HepG2 (cell line): ENCODE data around the gene STS. TPM values are rescaled to one million over a fixed set of nuclear protein-coding genes. Genes with fewer than 3 reads are reported as not detected.

Source experiments
- ATAC-seq: fragments of 200-7000 bp; cut with Tn5 transposase; 3 replicates; pipeline ENCODE4 v1.9.1; 2020; ENCODE audit warnings: mild to moderate bottlenecking, moderate library complexity
- BruUV-seq: library from RNA; stranded (reverse); fragments of 400-500 nt; replicated peaks from 2 replicates; lab custom pipeline; 2021; lab: Mats Ljungman, UMichigan
- CTCF ChIA-PET: fragments of 300-600 bp; formaldehyde crosslinking; extraction: SDS; loops from one replicate; lab custom pipeline; 2021; ENCODE audit warnings: low total read pairs, inconsistent platforms, low intra/inter-chr PET ratio; lab: Yijun Ruan, JAX
- POLR2A ChIA-PET: fragments of 350-600 bp; sonication (Branson Sonifier 250); formaldehyde crosslinking; loops from one replicate; lab custom pipeline; 2020; ENCODE audit warnings: antibody characterized with exemption, inconsistent platforms; lab: Yijun Ruan, JAX
- DNase-seq: peaks from one replicate; pipeline ENCODE4 v3.0.0-alpha.2; 2015; ENCODE audit warnings: low spot score
- FAIRE-seq: peaks from 3 replicates; lab custom pipeline; 2011; peaks lifted over from hg19 to GRCh38; lab: Jason Lieb, UNC
- H2AFZ ChIP-seq: one replicate; pipeline ENCODE4 v1.6.1; 2011; ENCODE audit warnings: low read length, inconsistent platforms
- H3K27ac ChIP-seq: fragments of 300-600 bp; 3 replicates; pipeline ENCODE4 v1.8.0; 2011; ENCODE audit warnings: mixed run types, mild to moderate bottlenecking, mixed read lengths, low read length, inconsistent platforms; ENCODE audit not compliant: insufficient read depth; ENCODE audit errors: extremely low read length
- H3K27me3 ChIP-seq, 2 experiments: fragments of 200-600 bp in 1 of 2; 2 replicates in 1 of 2; 3 replicates in 1 of 2; pipeline versions ENCODE4 v1.6.0 to v1.8.0; 2011; ENCODE audit warnings: low read length in 2 of 2, mild to moderate bottlenecking in 2 of 2, moderate library complexity in 2 of 2, inconsistent platforms in 1 of 2; ENCODE audit not compliant: insufficient read depth in 2 of 2, control insufficient read depth in 1 of 2
- H3K36me3 ChIP-seq, 2 experiments: fragments of 200-600 bp in 1 of 2; replicated peaks in 1 of 2; 2 replicates in 1 of 2; 3 replicates in 1 of 2; pipeline versions ENCODE4 v1.5.1 to v1.8.0; 2011; ENCODE audit warnings: low read length in 2 of 2, inconsistent platforms in 1 of 2; ENCODE audit not compliant: insufficient read depth in 2 of 2, control insufficient read depth in 1 of 2
- H3K4me1 ChIP-seq: 2 replicates; pipeline ENCODE4 v1.5.1; 2012; ENCODE audit warnings: low read length, inconsistent platforms; ENCODE audit not compliant: insufficient read depth
- H3K4me2 ChIP-seq: 2 replicates; pipeline ENCODE4 v1.6.0; 2011; ENCODE audit warnings: low read depth, low read length, inconsistent platforms
- H3K4me3 ChIP-seq, 3 experiments: fragments of 200-600 bp in 1 of 3; sonication (generic), shearing (Covaris generic) in 1 of 3; replicated peaks in 1 of 3; 2 replicates each; pipeline ENCODE4 v1.5.1; 2011 to 2016; ENCODE audit warnings: low read length in 3 of 3, inconsistent platforms in 2 of 3, low read depth in 2 of 3, mild to moderate bottlenecking in 2 of 3, control low read depth in 1 of 3, mixed read lengths in 1 of 3; ENCODE audit not compliant: insufficient read depth in 1 of 3
- H3K79me2 ChIP-seq: one replicate; pipeline ENCODE4 v1.6.1; 2011; ENCODE audit warnings: low read length, inconsistent platforms; ENCODE audit not compliant: insufficient read depth
- H3K9ac ChIP-seq: 2 replicates; pipeline ENCODE4 v1.6.0; 2011; ENCODE audit warnings: mild to moderate bottlenecking, low read depth, low read length, inconsistent platforms; ENCODE audit not compliant: insufficient read depth
- H3K9me3 ChIP-seq: 2 replicates; pipeline ENCODE4 v1.5.1; 2012; ENCODE audit warnings: mild to moderate bottlenecking, low read length
- H4K20me1 ChIP-seq: 2 replicates; pipeline ENCODE4 v1.6.0; 2011; ENCODE audit warnings: inconsistent platforms, mild to moderate bottlenecking, low read length, moderate library complexity; ENCODE audit not compliant: insufficient read depth
- ATRX ChIP-seq: sonication (generic); formaldehyde crosslinking; IDR thresholded peaks from 2 replicates; pipeline ENCODE4 v1.4.0; 2020; ENCODE audit warnings: missing genetic modification reagents, borderline replicate concordance
- CBX2 ChIP-seq, 2 experiments: fragments of 200-600 bp in 1 of 2; sonication (generic); formaldehyde crosslinking in 1 of 2; IDR thresholded peaks; 2 replicates each; pipeline versions ENCODE4 v1.7.0 to v1.8.1; 2018 to 2022; ENCODE audit warnings: low read depth in 2 of 2, low read length in 1 of 2, mild to moderate bottlenecking in 1 of 2, missing genetic modification reagents in 1 of 2
- FOSL1 ChIP-seq: sonication (generic); formaldehyde crosslinking; IDR thresholded peaks from 2 replicates; pipeline ENCODE4 v1.9.0; 2021; ENCODE audit warnings: missing genetic modification reagents, borderline replicate concordance
- MBD4 ChIP-seq: IDR thresholded peaks from 2 replicates; pipeline ENCODE4 v1.6.1; 2012; ENCODE audit warnings: low read length, inconsistent platforms, borderline replicate concordance
- NFKBIZ ChIP-seq: IDR thresholded peaks from 2 replicates; pipeline ENCODE4 v1.6.1; 2018; ENCODE audit warnings: missing genetic modification reagents, missing compliant biosample characterization
- NONO ChIP-seq, 2 experiments: fragments of 450-650 bp in 1 of 2; sonication (generic) in 1 of 2; formaldehyde crosslinking in 1 of 2; IDR thresholded peaks in 1 of 2; conservative IDR thresholded peaks in 1 of 2; 2 replicates each; pipeline versions ENCODE4 v1.6.1 to v1.8.0; 2017 to 2022; ENCODE audit warnings: mild to moderate bottlenecking in 1 of 2, missing genetic modification reagents in 1 of 2, moderate library complexity in 1 of 2
- PTBP1 ChIP-seq: fragments of 200-400 bp; formaldehyde crosslinking; IDR thresholded peaks from 2 replicates; pipeline ENCODE4 v1.6.1; 2018; ENCODE audit warnings: low read length, low read depth; ENCODE audit not compliant: poor library complexity, severe bottlenecking
- RARA ChIP-seq: IDR thresholded peaks from 2 replicates; pipeline ENCODE4 v1.6.1; 2016; ENCODE audit warnings: missing genetic modification reagents, missing compliant biosample characterization
- SOX6 ChIP-seq, 2 experiments: fragments of 450-650 bp in 1 of 2; sonication (generic) in 1 of 2; formaldehyde crosslinking in 1 of 2; IDR thresholded peaks; 2 replicates each; pipeline versions ENCODE4 v1.4.0 to v1.6.1; 2017 to 2020; ENCODE audit warnings: antibody characterized with exemption in 1 of 2, mild to moderate bottlenecking in 1 of 2, missing genetic modification reagents in 1 of 2
- TEAD3 ChIP-seq: optimal IDR thresholded peaks from 2 replicates; pipeline ENCODE3; 2016; ENCODE audit warnings: borderline replicate concordance
- YEATS4 ChIP-seq: sonication (generic); formaldehyde crosslinking; IDR thresholded peaks from 2 replicates; pipeline ENCODE4 v1.4.0; 2020; ENCODE audit warnings: missing genetic modification reagents, borderline replicate concordance
- ZFP82 ChIP-seq: sonication (generic); formaldehyde crosslinking; IDR thresholded peaks from 2 replicates; pipeline ENCODE4 v1.5.1; 2020; ENCODE audit warnings: mild to moderate bottlenecking, missing genetic modification reagents, borderline replicate concordance
- ZNF230 ChIP-seq: sonication (generic); formaldehyde crosslinking; IDR thresholded peaks from 2 replicates; pipeline ENCODE4 v1.4.0; 2020; ENCODE audit warnings: mild to moderate bottlenecking, missing genetic modification reagents
- ZNF3 ChIP-seq: IDR thresholded peaks from 2 replicates; pipeline ENCODE4 v1.7.0; 2017; ENCODE audit warnings: inconsistent platforms
- ZNF510 ChIP-seq: sonication (generic); formaldehyde crosslinking; IDR thresholded peaks from 2 replicates; pipeline ENCODE4 v1.4.0; 2020; ENCODE audit warnings: low read depth, mild to moderate bottlenecking, missing genetic modification reagents
- ZSCAN20 ChIP-seq: sonication (generic); formaldehyde crosslinking; IDR thresholded peaks from 2 replicates; pipeline ENCODE4 v1.4.0; 2020; ENCODE audit warnings: missing genetic modification reagents, mild to moderate bottlenecking, borderline replicate concordance
- WGBS: methylation state at CpG from one replicate; pipeline ENCODE4 v1.1.6; 2017; ENCODE audit warnings: low lambda C conversion rate; 5-methylcytosine and 5-hydroxymethylcytosine counted together
- in situ Hi-C: cut with HindIII; loops from 2 replicates; pipeline ENCODE4 v1.10.0; 2017; ENCODE audit warnings: low pct_unique_long_range_greater_than_20kb; ENCODE audit not compliant: extremely low pct_ligation_motif_present
- intact Hi-C: fragments of 100-400 bp; cut with micrococcal nuclease; formaldehyde crosslinking; loops from one replicate; pipeline ENCODE4 v1.10.0; 2022; ENCODE audit not compliant: unreplicated experiment
- polyA plus RNA-seq, 8 experiments: library from polyadenylated mRNA; depleted of rRNA in 3 of 8; stranded (reverse) in 7 of 8; unstranded in 1 of 8; fragments of >200 nt; fragmentation: Illumina TruSeq in 4 of 8; extraction: Trizol in 4 of 8; gene quantifications; 2 replicates each; pipeline versions ENCODE4 v1.2.1 to v1.2.3, GENCODE V29; 2011 to 2016; ENCODE audit warnings: low read depth in 4 of 8, missing spikeins in 1 of 8, mixed read lengths in 1 of 8; ENCODE audit not compliant: insufficient read depth in 1 of 8
- total RNA-seq, 5 experiments: library from RNA; depleted of rRNA; stranded (reverse); fragments of >200 nt; fragmentation: Illumina TruSeq; extraction: Trizol; gene quantifications; 2 replicates each; pipeline ENCODE4 v1.2.3, GENCODE V29; 2016; ENCODE audit warnings: low read depth in 1 of 5
- TF ChIP-seq, protein P1 (sequence below): sonication (generic); formaldehyde crosslinking; IDR thresholded peaks from 2 replicates; pipeline ENCODE4 v1.4.0; 2020; ENCODE audit warnings: low read depth, mild to moderate bottlenecking, missing genetic modification reagents
- TF ChIP-seq, protein P2 (sequence below): sonication (generic); formaldehyde crosslinking; IDR thresholded peaks from 2 replicates; pipeline ENCODE4 v1.4.0; 2020; ENCODE audit warnings: mild to moderate bottlenecking, missing genetic modification reagents
- TF ChIP-seq, protein P3 (sequence below): sonication (generic); formaldehyde crosslinking; IDR thresholded peaks from 2 replicates; pipeline ENCODE4 v1.4.0; 2020; ENCODE audit warnings: missing genetic modification reagents

The STS gene
- total and polyA plus RNA-seq, 2 of the 13 experiments (the other 11 are each of a cell fraction or from before 2014, with no cell fraction given) = 0.87 to 1.5 TPM

DNA sequence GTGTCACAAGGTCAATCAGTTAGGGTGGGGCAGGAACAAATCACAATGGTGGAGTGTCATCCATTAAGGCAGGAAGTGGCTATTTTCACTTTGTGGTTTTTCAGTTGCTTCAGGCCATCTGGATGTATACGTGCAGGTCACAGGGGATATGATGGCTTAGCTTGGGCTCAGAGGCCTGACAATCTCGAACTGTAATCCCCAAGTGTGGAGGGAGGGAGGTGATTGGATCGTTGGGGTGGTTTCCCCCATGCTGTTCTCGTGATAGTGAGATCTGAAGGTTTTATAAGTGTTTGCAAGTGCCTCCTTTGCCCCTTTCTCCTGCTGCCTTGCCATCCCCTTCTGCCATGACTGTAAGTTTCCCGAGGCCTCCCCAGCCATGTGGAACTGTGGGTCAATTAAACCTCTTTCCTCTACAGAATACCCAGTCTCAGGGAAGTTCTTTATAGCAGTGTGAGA lies 36.7 kb upstream of the STS start (continued):
- TF ChIP-seq TEAD3 (CRISPR knock-in tag) = no peak

DNA sequence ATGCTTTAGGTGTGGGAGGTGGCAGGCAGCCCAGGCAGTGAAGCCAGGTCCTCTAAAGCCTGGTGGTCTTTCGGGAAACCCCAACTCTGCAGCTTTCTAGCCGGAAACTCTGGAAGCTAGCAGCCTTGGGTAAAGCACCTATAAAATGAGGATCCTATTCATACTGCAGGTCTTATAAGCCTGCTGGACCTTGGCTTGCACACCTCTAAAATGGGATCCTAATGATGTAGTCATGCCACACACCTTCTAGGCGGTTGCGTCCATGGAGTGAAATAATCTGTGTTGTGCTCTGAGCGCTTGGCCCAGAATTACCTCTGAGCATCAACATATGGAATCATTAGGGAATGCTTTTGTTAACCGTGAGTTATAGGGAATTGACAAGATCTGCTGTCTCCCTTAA lies 36.0 kb upstream of the STS start:
- Histone ChIP-seq H3K4me1 (peaks cover 9% of the 10 kb centered on the region), H3K4me2 (no peak overlapping the region), H3K9ac (no peak overlapping the region), H3K79me2 (no peaks in the 10 kb centered on the region), H3K27me3 (no peaks in the 10 kb centered on the region), H3K9me3 (no peaks in the 10 kb centered on the region), H3K36me3 (no peaks in the 10 kb centered on the region), H3K4me3 (no peak overlapping the region), H3K27ac (no peak overlapping the region), H2AFZ (no peak overlapping the region), H4K20me1 (no peaks in the 10 kb centered on the region)
- WGBS = 44% methylated on average over 2 of the region's 6 CpGs
- no peak for FAIRE-seq
- intact Hi-C loops (no loop called here), in situ Hi-C loops (no loop called here)
- BruUV-seq = no TSS peak
- ChIA-PET CTCF (no interaction called here), POLR2A (no interaction called here)
- ATAC-seq = no peak
- no peak for DNase-seq
- no peak for TF ChIP-seq RARA (CRISPR knock-in tag)
- TF ChIP-seq ATRX (CRISPR knock-in tag) = no peak
- no peak for TF ChIP-seq ZNF230 (CRISPR knock-in tag)
- TF ChIP-seq ZNF510 (CRISPR knock-in tag) = no peak
- TF ChIP-seq NONO (IDR thresholded peaks at IDR 0.05) = no peak
- TF ChIP-seq NONO (CRISPR knock-in tag; conservative IDR thresholded peaks at IDR 0.05) = no peak
- TF ChIP-seq, protein P1, sequence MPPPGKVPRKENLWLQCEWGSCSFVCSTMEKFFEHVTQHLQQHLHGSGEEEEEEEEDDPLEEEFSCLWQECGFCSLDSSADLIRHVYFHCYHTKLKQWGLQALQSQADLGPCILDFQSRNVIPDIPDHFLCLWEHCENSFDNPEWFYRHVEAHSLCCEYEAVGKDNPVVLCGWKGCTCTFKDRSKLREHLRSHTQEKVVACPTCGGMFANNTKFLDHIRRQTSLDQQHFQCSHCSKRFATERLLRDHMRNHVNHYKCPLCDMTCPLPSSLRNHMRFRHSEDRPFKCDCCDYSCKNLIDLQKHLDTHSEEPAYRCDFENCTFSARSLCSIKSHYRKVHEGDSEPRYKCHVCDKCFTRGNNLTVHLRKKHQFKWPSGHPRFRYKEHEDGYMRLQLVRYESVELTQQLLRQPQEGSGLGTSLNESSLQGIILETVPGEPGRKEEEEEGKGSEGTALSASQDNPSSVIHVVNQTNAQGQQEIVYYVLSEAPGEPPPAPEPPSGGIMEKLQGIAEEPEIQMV (CRISPR knock-in tag) = no peak
- TF ChIP-seq MBD4 = no peak
- no peak for TF ChIP-seq ZNF3
- no peak for TF ChIP-seq ZSCAN20 (CRISPR knock-in tag)
- TF ChIP-seq FOSL1 (CRISPR knock-in tag) = no peak
- TF ChIP-seq NFKBIZ = no peak
- TF ChIP-seq, protein P2, sequence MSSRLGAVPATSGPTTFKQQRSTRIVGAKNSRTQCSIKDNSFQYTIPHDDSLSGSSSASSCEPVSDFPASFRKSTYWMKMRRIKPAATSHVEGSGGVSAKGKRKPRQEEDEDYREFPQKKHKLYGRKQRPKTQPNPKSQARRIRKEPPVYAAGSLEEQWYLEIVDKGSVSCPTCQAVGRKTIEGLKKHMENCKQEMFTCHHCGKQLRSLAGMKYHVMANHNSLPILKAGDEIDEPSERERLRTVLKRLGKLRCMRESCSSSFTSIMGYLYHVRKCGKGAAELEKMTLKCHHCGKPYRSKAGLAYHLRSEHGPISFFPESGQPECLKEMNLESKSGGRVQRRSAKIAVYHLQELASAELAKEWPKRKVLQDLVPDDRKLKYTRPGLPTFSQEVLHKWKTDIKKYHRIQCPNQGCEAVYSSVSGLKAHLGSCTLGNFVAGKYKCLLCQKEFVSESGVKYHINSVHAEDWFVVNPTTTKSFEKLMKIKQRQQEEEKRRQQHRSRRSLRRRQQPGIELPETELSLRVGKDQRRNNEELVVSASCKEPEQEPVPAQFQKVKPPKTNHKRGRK (CRISPR knock-in tag) = no peak
- TF ChIP-seq CBX2 (IDR thresholded peaks at IDR 0.05; ENCODE audit: low read depth, low read length) = no peak
- no peak for TF ChIP-seq CBX2 (CRISPR knock-in tag; IDR thresholded peaks at IDR 0.05; ENCODE audit: low read depth)
- no peak for TF ChIP-seq PTBP1
- no peak for TF ChIP-seq ZFP82
- no peak for TF ChIP-seq YEATS4 (CRISPR knock-in tag)
- TF ChIP-seq, protein P3, sequence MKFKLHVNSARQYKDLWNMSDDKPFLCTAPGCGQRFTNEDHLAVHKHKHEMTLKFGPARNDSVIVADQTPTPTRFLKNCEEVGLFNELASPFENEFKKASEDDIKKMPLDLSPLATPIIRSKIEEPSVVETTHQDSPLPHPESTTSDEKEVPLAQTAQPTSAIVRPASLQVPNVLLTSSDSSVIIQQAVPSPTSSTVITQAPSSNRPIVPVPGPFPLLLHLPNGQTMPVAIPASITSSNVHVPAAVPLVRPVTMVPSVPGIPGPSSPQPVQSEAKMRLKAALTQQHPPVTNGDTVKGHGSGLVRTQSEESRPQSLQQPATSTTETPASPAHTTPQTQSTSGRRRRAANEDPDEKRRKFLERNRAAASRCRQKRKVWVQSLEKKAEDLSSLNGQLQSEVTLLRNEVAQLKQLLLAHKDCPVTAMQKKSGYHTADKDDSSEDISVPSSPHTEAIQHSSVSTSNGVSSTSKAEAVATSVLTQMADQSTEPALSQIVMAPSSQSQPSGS (CRISPR knock-in tag) = no peak
- TF ChIP-seq SOX6 (IDR thresholded peaks at IDR 0.05) = no peak
- no peak for TF ChIP-seq SOX6 (CRISPR knock-in tag; IDR thresholded peaks at IDR 0.05)
